Stimulated activated CD8-positive, alpha-beta memory T cell treated with anti-CD3 and anti-CD28 coated beads, Interleukin-2, amount 100 ng/mL, for 48 hours (primary cell): ENCODE measurements around the gene ARFIP1.
"Not testable (repeated sequence)": the region's sequence is repeated elsewhere in the genome, so short reads cannot be mapped to it uniquely, and the experiment has no call there.

Experiments
- DNase-seq, 2 donors: peaks; one replicate each; pipeline ENCODE4 v3.0.0-alpha.2; 2020; ENCODE audit warnings: low read depth in 2 of 2

Gene ARFIP1

DNA sequence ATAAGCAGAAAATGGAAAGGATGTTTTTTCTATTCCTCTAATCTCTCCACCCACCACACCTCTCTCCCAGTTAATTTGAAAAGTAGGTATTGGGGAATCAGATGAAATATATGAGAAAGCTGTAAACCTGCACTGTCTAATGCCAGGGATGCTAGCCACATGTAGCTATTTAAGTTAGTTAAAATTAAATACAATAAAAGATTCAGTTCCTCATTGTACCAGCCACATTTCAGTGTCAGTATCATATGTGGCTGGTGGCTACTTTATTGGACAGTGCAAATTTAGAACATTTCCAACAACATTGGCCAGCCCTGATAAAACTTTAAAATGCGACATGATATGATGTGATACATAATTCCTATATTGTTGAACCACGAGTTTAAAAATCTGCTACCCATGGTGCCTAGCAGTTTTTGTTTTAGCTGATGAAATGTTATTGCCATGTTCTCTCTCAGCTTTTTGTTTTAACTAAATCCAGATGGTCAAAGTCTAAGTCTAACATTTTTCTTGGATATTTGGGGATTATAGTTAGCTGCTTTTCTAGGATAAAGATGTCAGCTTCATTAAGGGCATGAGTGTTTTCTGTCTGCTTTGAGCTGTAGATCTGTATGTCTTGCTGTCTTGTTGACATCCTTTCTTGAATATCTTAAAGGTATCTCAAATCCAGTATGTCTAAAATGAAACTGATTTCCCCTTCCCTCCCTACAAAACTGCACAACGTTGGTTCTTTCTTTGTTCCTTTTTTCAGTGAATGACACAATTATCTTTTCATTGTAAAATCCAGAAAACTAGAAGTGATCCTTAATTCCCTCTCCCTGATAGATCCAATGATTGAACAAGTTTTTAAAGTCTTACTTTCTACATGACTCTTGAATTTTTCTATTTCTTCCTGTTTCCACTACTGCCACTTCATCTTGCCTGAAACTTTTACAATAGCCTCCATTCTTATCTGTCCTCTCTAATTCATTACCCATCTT lies 6.2 kb downstream of the ARFIP1 start:
- no peak for DNase-seq

DNA sequence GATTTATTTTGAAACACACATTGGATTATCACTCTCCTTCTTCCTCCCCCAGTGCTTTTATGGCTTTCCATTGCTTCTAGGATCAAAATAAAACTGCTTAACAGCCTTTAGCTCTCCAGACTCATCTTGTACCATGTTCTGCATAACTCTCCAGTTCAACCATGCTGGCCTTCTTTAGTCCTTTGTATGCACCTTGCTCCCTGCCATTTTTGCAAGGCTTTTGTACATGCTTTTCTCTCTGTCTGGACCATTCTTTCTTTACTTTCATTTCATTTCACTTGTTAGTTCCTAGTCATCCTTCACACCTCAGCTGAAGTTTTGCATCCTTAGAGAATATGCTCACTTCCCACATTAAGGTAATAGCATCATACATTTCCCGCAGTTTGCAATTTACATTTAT lies 6.9 kb downstream of the ARFIP1 start:
- DNase-seq = no peak

DNA sequence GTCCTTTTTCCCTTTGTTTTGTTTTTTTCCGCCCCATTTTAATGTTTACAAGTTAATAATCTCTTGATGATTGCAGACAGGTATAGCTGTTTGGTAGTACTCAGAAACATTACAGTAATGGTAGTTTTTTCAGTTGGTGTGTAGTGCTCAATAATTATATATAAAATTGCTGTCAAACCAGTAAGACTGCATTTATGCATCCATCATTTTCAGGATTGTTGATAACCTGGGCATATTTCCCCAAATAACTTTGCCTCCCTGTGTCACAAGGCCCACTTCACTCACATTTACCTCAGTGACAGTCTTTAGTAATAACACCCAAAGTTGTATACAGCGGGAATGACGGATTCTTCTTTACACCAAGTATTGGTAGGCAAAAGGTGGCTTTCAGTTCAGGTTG lies 16.1 kb downstream of the ARFIP1 start:
- DNase-seq = no peak

DNA sequence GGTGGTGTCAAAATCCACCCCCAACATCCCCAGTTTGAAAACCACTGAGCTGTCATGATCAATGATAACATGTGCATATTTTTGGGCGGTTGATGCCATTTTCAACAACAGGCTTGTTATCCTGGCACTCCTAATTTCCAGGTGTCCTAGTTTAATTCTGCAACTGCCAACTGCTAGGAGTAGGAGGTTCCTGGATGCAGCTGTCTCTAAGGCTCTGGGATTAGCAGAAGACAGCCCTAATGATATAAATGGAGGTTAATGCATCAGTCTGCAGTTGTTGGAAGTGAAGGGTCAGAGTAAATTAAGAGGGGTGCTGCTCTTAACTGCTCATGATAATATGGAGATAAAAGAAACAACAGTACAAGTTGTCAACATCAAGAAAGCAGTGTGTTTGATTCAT lies 23.8 kb downstream of the ARFIP1 start:
- no peak for DNase-seq

DNA sequence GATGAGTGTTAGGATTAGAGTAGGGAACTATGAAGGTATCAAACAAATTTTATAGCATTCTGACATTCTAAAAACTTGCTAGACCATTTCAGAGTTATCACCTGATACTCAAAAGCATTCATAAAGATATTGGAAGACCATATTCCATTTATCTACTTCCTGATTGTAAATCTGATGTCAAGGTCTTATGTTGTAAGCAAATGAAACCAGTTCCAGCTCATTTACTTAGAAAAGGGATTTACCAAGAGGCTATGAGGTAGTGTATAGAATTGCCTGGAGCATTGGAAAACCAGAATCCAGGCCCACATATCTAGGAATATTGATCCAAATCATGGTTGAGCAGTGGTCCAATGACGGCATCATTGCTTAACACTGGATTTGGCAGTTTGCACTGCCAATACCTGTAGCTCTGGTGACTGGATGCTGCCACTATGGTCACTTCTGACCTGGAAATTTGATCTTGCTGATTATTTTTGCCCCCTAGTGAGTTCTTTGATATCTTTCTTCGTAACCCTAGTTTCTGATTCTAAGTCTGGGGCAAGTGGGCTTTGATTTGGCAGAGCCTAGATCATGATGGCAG lies 25.4 kb downstream of the ARFIP1 start:
- DNase-seq = no peak

DNA sequence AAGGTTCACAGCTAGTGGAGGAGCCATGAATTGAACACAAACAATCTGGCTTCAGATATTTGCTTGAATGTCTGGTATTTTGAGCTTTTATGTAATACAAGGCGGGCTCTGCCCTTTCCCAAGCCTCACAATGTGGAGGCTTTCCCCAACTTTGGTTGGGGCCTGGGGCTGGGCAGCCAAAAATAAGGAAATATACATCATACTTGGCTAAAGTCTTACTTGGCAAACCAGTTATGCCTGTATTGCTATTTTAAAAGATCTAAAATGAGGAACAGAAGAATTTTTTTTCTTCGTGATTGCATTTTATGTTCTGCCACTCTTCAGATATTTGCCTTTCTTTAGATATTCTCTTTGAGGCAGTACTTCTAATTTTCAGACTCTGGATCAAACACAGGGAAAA lies 26.1 kb downstream of the ARFIP1 start:
- no peak for DNase-seq

DNA sequence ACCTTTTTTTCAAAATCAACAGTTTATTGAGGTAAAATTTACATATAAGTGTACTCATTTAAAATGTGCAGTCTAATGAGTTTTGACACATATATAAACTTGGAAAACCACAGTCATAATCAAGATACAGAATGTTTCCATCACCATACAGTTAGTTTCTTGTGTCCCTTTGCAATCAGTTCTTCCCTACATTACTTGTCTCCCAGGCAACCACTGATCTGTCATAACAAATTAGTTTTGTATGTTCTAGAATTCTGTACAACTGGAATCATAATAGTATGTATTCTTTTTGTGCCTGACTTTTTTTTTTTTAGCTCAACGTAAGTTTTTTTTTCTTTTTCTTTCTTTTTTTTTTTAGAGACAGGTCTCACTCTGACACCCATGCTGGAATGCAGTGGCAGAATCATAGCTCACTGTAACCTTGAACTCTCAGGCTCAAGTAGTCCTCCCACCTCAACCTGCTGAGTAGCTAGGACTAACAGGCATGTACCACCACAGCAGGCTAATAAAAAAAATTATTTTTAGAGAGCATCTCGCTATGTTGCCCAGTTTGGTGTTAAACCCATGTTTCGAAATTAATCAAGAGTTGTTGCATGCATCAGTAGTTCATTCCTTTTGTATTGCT lies 26.9 kb downstream of the ARFIP1 start:
- no peak for DNase-seq

DNA sequence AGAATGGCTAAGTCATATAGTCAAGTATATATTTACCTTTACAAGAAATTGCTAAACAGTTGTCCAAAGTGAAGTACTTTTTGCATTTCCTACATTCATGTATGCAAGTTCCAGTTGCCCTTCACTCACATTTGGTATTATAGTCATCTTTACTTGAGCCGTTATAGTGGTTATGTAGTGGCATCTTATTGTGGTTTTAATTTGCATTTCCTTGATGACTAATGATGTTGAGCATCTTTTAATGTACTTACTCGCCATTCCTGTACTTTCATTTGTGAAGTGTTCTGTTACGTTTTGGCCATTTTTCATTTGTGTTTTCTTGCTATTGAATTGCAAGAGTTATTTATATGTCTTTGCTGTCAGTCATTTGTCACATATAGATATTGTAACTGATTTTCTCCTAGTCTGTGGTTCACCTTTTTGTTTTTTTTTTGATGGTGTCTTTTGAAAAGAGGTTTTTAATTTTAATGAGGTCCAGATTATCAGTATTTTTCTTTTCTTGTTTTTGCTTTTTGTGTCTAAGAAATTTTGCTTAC lies 27.6 kb downstream of the ARFIP1 start:
- no peak for DNase-seq

DNA sequence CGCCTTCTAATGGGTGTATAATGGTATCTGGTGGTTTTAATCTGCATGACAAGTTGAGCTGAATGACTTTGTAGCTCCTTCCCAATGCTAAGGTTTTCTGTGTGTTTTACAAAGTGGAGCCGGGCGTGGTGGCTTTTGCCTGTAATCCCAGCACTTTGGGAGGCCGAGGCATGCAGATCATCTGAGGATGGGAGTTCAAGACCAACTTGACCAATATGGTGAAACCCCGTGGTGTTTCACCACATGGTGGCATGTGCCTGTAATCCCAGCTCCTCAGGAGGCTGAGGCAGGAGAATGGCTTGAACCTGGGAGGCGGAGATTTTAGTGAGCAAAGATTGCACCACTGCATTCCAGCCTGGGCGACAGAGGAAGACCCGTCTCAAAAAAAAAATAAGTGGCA lies 28.9 kb downstream of the ARFIP1 start:
- DNase-seq = no peak

DNA sequence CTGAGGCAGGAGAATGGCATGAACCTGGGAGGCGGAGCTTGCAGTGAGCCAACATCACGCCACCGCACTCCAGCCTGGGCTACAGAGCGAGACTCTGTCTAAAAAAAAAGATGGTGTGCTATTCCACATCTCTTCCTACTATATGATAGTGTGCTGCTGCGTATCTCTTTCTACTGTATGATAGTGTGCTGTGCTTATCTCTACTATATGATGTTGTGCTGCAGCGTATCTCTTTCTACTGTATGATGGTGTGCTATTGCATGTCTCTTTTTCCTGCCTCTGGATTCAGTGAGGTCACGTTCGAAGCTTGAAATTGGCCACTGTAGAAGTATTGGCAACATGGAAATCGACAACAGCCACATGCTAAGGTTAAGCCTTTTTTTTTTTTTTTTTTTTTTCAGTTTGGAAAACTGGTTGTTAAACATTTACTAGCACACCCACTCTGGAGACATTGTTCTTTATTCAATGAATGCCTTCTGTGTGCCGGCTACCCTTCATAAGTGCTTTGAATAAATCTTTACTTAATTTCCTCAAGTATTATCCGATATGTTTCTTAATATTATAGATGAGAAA lies 31.0 kb downstream of the ARFIP1 start:
- DNase-seq = no peak

DNA sequence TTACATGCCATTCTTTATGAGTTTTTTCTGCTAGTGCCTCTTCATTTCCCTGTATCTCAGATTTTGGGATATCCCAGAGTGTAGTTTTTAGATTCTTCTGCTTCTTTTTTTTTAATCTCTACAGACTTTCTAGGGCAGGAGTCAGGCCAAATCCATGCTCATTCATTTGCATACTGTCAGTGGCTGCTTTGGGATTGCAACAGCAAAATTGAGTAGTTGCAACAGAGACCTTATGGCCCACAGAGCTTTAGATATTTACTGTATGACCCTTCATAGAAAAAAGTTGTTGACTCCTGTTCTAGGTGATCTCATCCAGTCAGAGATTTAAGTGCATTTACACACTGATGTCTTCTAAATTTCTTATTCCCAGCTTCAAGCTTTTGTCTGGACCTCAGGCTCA lies 35.3 kb downstream of the ARFIP1 start:
- DNase-seq = no peak

DNA sequence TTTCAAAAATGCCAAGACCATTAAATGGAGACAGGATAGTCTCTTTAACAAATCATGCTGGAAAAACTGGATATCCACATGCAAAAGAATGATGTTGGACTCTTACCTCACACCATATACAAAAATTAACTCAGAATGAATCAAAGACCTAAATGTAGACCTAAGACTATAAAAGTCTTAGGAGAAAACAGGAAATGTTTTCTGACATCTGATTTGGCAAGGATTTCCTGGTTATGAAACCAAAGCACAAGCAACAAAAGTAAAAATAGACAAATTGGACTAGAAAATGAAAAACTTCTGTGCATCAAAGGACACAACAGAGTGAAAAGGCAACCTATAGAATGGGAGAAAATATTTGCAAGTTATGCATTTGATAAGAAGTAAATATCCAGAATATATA lies 37.6 kb downstream of the ARFIP1 start:
- no peak for DNase-seq

DNA sequence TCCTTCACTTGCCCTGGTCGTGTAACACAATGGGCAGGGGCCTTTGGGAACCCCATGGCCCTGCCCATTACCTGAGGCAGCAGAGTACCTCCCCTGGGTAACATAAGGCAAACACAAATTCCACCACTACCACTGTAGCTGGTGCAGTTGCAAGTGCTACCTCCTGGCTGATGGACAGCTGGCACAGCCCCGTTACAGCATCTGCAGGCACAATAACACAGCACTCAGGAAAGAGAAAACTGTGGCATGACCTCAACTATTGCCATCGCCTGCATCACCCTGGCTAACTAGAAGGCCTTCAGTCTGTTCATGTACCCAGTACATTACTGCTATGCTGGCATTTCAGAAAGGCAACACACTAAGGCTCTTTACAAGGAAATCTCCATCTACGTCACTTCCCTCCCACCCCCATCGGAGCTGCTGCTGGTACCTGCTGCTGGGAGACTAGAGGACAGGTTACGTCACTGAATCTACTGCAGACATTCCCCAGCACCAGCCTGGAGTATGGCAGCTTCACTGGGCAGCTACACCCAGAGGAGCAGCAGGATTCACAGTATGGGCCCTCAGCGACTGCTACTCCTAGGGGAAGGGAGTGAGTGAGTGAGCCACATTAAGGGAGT lies 39.4 kb downstream of the ARFIP1 start:
- DNase-seq = no peak

DNA sequence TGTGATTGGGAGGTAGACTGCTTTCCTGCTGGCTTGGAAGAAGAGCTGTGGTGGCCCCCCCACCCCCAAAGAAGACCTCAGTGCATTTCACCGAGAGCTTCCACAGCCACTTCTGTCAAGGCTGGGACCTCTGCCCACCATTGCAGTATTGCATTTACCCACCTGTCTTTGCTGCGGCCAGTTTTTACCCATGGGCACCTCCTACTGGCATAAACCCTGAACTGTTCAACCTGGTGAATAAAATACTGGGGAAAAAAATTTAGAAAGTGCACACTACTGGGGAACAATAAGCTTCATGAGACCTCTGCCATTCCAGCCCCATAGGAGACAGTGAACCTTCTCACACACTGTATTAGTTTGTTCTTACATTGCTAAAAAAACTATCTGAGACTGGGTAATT lies 40.3 kb downstream of the ARFIP1 start:
- no peak for DNase-seq

DNA sequence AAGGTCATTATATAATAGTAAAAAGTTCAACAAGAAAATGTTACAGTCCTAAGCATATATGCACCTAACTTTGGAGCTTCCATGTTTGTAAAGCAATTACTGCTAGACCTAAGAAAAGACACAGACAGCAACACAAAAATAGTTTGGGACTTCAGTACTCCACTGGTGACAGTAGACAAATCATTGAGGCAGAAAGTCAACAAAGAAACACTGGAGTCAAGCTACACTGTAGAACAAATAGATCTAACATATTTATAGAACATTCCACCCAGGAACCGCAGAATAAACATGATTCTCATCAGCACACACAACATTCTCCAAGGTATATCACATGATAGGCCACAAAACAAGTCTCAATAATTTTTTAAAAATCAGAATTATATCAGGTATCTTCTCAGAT lies 42.6 kb downstream of the ARFIP1 start:
- no peak for DNase-seq

DNA sequence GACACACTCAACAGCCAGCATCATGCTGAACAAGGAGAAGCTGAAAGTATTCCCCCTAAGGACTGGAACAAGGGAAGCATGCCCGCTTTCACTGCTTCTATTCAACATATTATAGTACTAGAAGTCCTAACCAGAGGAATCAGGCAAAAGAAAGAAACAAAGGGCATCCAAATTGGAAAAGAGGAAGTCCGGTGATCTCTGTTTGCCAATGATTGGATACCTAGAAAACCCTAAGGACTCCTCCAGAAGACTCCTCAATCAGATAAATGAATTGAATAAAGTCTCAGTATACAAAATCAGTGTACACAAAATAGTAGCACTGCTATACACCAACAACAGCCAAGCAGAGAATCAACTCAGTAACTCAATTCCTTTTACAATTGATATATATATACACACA lies 44.8 kb downstream of the ARFIP1 start:
- DNase-seq = no peak

DNA sequence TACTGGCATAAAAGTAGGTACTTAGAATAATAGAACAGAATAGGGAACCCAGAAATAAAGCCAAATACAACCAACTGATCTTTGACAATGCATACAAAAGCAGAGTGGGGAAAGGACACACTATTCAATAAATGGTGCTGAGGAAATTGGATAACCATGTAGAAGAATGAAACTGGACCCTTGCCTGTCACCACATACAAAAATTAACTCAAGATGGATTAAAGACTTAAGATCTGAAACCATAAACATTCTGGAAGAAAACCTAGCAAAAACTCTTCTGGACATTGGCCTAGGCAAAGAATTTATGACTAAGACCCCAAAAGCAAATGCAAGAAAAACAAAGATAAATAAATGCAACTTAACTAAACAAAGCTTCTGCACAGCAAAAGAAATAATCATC lies 45.6 kb downstream of the ARFIP1 start:
- no peak for DNase-seq

DNA sequence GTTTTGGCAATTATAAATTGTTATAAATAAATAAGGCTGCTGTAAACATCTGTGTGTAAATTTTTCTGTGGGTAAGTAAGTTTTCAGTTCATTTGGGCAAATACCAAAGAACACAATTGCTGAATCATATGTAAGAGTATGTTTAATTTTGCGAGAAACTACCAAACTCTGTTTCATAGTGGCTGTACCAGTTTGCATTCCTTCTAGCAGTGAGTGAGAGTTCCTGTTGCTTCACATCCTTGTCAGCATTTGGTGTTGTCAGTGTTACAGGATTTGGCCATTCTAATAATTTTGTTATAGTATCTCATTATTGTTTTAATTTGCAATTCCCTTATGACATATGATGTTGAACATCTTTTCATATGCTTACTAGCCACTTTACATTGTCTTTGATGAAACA lies 48.4 kb downstream of the ARFIP1 start:
- DNase-seq = no peak

DNA sequence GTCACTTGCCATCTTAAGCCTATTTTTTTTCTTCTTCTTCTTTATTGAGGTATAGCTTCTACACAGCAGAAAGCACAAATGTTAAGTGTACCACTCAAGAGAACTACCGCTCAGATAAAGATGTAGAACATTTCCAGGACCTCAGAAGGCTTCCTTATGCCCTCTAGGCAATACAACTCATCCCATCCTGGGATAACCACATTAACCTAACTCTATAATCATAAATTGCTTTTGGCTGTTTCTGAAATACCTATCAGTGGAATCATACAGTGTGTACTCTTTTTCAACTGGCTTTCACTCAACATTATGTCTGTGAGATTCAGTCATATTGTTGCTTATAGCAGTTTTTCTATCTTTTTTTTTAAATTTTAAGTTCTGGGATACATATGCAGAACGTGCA lies 51.7 kb downstream of the ARFIP1 start:
- DNase-seq = no peak

DNA sequence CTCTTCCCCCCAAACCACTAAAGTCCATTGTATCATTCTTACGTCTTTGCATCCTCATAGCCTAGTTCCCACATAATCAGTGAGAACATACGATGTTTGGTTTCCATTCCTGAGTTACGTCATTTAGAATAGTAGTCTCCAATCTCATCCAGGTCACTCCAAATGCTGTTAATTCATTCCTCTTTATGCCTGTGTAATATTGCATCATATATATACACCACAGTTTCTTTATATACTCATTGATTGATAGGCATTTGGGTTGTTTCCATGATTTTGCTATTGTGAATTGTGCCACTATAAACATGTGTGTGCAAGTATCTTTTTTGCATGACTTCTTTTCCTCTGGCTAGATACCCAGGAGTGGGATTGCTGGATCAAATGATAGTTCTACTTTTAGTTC lies 57.2 kb downstream of the ARFIP1 start:
- DNase-seq = no peak

DNA sequence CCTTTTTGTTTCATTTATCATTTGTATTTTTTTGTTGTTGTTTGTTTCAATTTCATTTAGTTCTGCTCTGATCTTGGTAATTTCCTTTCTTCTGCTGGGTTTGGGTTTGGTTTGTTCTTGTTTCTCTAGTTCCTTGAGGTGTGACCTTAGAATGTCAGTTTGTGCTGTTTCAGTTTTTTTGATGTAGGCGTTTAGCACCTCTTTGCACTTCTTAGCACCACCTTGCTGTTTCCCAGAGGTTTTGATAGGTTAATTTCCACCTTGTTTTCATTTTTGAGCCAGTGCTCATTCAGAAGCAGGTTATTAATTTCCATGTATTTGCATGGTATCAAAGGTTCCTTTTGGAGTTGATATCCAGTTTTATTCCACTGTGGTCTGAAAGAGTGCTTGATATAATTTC lies 60.0 kb downstream of the ARFIP1 start:
- not testable (repeated sequence) for DNase-seq
